ENCODE measurements around the gene BRINP3. TPM values are rescaled to one million over a fixed set of nuclear protein-coding genes. Genes with fewer than 3 reads are reported as not detected.

The BRINP3 gene
- total and polyA plus RNA-seq, 4 experiments from 2014 or later, result not detected

GRCh38 chr1:190084552-190084951 is 393.1 kb downstream of the BRINP3 start:
- ChIA-PET CTCF (ENCODE audit: partially characterized antibody) (no interaction called here), POLR2A (ENCODE audit: partially characterized antibody) (no interaction called here)
- H3K4me1 Mint-ChIP-seq, result no peaks in the 10 kb centered on the region
- DNase-seq, result no peak
- intact Hi-C loops (cut with micrococcal nuclease), result no loop called here
- no peaks in the 10 kb centered on the region for H3K27me3 ChIP-seq (ENCODE audit: insufficient read depth, low read length)
- H3K36me3 ChIP-seq (ENCODE audit: insufficient read depth, low read length), result no peaks in the 10 kb centered on the region
- H3K4me3 Mint-ChIP-seq, result no peak overlapping the region
- no peak overlapping the region for H3K27ac Mint-ChIP-seq
- no peaks in the 10 kb centered on the region for H3K36me3 Mint-ChIP-seq
- no peak overlapping the region for H3K4me3 ChIP-seq (ENCODE audit: low read length in 2 of 2)
- no peak overlapping the region for H3K27ac ChIP-seq (ENCODE audit: low read depth, low read length)
- H3K27me3 Mint-ChIP-seq, result no peaks in the 10 kb centered on the region
- peaks cover 0 to 11% (median 5%) of the 10 kb centered on the region in 8 donors for H3K9me3 Mint-ChIP-seq
- H3K9me3 ChIP-seq (ENCODE audit: control insufficient read depth in 1 of 2, low read length in 2 of 2), result no peaks in the 10 kb centered on the region
- no peaks in the 10 kb centered on the region for H3K4me1 ChIP-seq (ENCODE audit: insufficient read depth, low read length)

GRCh38 chr1:190068304-190068703 is 409.4 kb downstream of the BRINP3 start:
- H3K4me1 ChIP-seq (ENCODE audit: insufficient read depth, low read length), result no peaks in the 10 kb centered on the region
- H3K9me3 ChIP-seq (ENCODE audit: control insufficient read depth in 1 of 2, low read length in 2 of 2), result no peaks in the 10 kb centered on the region
- intact Hi-C loops (cut with micrococcal nuclease), result no loop called here
- no peak overlapping the region for H3K4me3 ChIP-seq (ENCODE audit: low read length in 2 of 2)
- H3K27me3 ChIP-seq (ENCODE audit: insufficient read depth, low read length), result no peaks in the 10 kb centered on the region
- Mint-ChIP-seq H3K4me1 (no peaks in the 10 kb centered on the region), H3K36me3 (no peaks in the 10 kb centered on the region), H3K4me3 (no peak overlapping the region), H3K27me3 (no peaks in the 10 kb centered on the region), H3K27ac (no peak overlapping the region), H3K9me3 (peaks cover 0 to 12% (median 6%) of the 10 kb centered on the region in 8 donors)
- CTCF ChIA-PET (ENCODE audit: partially characterized antibody), result no interaction called here
- no peaks in the 10 kb centered on the region for H3K36me3 ChIP-seq (ENCODE audit: insufficient read depth, low read length)
- H3K27ac ChIP-seq (ENCODE audit: low read depth, low read length), result no peak overlapping the region
- no peak for DNase-seq
- POLR2A ChIA-PET (ENCODE audit: partially characterized antibody), result no interaction called here

GRCh38 chr1:190067592-190067991 is 410.1 kb downstream of the BRINP3 start:
- no peak overlapping the region for H3K4me3 Mint-ChIP-seq
- ChIA-PET CTCF (ENCODE audit: partially characterized antibody) (no interaction called here), POLR2A (ENCODE audit: partially characterized antibody) (no interaction called here)

GRCh38 chr1:190066011-190066410 is 411.7 kb downstream of the BRINP3 start:
- Histone ChIP-seq H3K27me3 (ENCODE audit: insufficient read depth, low read length) (no peaks in the 10 kb centered on the region), H3K4me3 (ENCODE audit: low read length in 2 of 2) (no peak overlapping the region), H3K27ac (ENCODE audit: low read depth, low read length) (no peak overlapping the region), H3K9me3 (ENCODE audit: control insufficient read depth in 1 of 2, low read length in 2 of 2) (no peaks in the 10 kb centered on the region), H3K36me3 (ENCODE audit: insufficient read depth, low read length) (no peaks in the 10 kb centered on the region), H3K4me1 (ENCODE audit: insufficient read depth, low read length) (no peaks in the 10 kb centered on the region)
- H3K27me3 Mint-ChIP-seq, result no peaks in the 10 kb centered on the region
- no peaks in the 10 kb centered on the region for H3K4me1 Mint-ChIP-seq
- intact Hi-C loops (cut with micrococcal nuclease), result no loop called here
- POLR2A ChIA-PET (ENCODE audit: partially characterized antibody), result no interaction called here
- H3K4me3 Mint-ChIP-seq, result no peak overlapping the region
- CTCF ChIA-PET (ENCODE audit: partially characterized antibody), result no interaction called here
- no peak for DNase-seq
- no peaks in the 10 kb centered on the region for H3K36me3 Mint-ChIP-seq
- H3K9me3 Mint-ChIP-seq, result peaks cover 0 to 9% (median 3%) of the 10 kb centered on the region in 8 donors
- H3K27ac Mint-ChIP-seq, result no peak overlapping the region

More at GRCh38 chr1:190067592-190067991, 410.1 kb downstream of the BRINP3 start:
- no peaks in the 10 kb centered on the region for H3K27me3 Mint-ChIP-seq
- H3K9me3 Mint-ChIP-seq, result peaks cover 0 to 11% (median 4%) of the 10 kb centered on the region in 8 donors
- no peaks in the 10 kb centered on the region for H3K27me3 ChIP-seq (ENCODE audit: insufficient read depth, low read length)
- no peak overlapping the region for H3K27ac ChIP-seq (ENCODE audit: low read depth, low read length)
- H3K4me1 ChIP-seq (ENCODE audit: insufficient read depth, low read length), result no peaks in the 10 kb centered on the region
- H3K4me1 Mint-ChIP-seq, result no peaks in the 10 kb centered on the region
- intact Hi-C loops (cut with micrococcal nuclease), result no loop called here
- no peak overlapping the region for H3K27ac Mint-ChIP-seq
- no peaks in the 10 kb centered on the region for H3K36me3 Mint-ChIP-seq
- DNase-seq, result no peak
- no peaks in the 10 kb centered on the region for H3K36me3 ChIP-seq (ENCODE audit: insufficient read depth, low read length)
- no peak overlapping the region for H3K4me3 ChIP-seq (ENCODE audit: low read length in 2 of 2)
- no peaks in the 10 kb centered on the region for H3K9me3 ChIP-seq (ENCODE audit: control insufficient read depth in 1 of 2, low read length in 2 of 2)

GRCh38 chr1:190049314-190049713 is 428.4 kb downstream of the BRINP3 start:
- H3K9me3 Mint-ChIP-seq, result peaks cover 0 to 15% (median 7%) of the 10 kb centered on the region in 8 donors
- intact Hi-C loops (cut with micrococcal nuclease), result no loop called here
- no peak overlapping the region for H3K4me3 Mint-ChIP-seq
- H3K27me3 ChIP-seq (ENCODE audit: insufficient read depth, low read length), result no peaks in the 10 kb centered on the region
- H3K27ac ChIP-seq (ENCODE audit: low read depth, low read length), result no peak overlapping the region
- H3K4me1 Mint-ChIP-seq, result no peaks in the 10 kb centered on the region
- POLR2A ChIA-PET (ENCODE audit: partially characterized antibody), result no interaction called here
- no peaks in the 10 kb centered on the region for H3K9me3 ChIP-seq (ENCODE audit: control insufficient read depth in 1 of 2, low read length in 2 of 2)
- no peak for DNase-seq
- no peaks in the 10 kb centered on the region for H3K4me1 ChIP-seq (ENCODE audit: insufficient read depth, low read length)
- H3K36me3 Mint-ChIP-seq, result no peaks in the 10 kb centered on the region
- CTCF ChIA-PET (ENCODE audit: partially characterized antibody), result no interaction called here
- H3K27me3 Mint-ChIP-seq, result no peaks in the 10 kb centered on the region
- no peak overlapping the region for H3K4me3 ChIP-seq (ENCODE audit: low read length in 2 of 2)
- H3K36me3 ChIP-seq (ENCODE audit: insufficient read depth, low read length), result no peaks in the 10 kb centered on the region
- H3K27ac Mint-ChIP-seq, result no peak overlapping the region
